ENCODE results near the gene ADGRG6.

GRCh38 chr6:142441716-142442115 is 139.9 kb downstream of the ADGRG6 start:
- TF ChIP-seq CTCF (IDR thresholded peaks at IDR 0.05 in 2 of 3, conservative IDR thresholded peaks at IDR 0.05 in 1 of 3; ENCODE audit: control insufficient read depth in 2 of 3, extremely low read depth in 1 of 3, insufficient read depth in 1 of 3, low read depth in 3 of 3, low read length in 3 of 3) (no peak), EP300 (IDR thresholded peaks at IDR 0.05; ENCODE audit: borderline replicate concordance in 1 of 2, control insufficient read depth in 1 of 2, low read depth in 2 of 2, low read length in 2 of 2) (no peak), BMI1 (IDR thresholded peaks at IDR 0.05; ENCODE audit: borderline replicate concordance) (no peak), POLR2AphosphoS5 (IDR thresholded peaks at IDR 0.05; ENCODE audit: low read length) (no peak)
